Measurements from ENCODE around the gene ACVR1C. TPM values are rescaled to one million over a fixed set of nuclear protein-coding genes. Genes with fewer than 3 reads are reported as not detected.

ACVR1C gene
- total and polyA plus RNA-seq, 2 of the 8 experiments (the other 6 are each of a cell fraction or from before 2014, with no cell fraction given), result 0.21 to 0.52 TPM

DNA sequence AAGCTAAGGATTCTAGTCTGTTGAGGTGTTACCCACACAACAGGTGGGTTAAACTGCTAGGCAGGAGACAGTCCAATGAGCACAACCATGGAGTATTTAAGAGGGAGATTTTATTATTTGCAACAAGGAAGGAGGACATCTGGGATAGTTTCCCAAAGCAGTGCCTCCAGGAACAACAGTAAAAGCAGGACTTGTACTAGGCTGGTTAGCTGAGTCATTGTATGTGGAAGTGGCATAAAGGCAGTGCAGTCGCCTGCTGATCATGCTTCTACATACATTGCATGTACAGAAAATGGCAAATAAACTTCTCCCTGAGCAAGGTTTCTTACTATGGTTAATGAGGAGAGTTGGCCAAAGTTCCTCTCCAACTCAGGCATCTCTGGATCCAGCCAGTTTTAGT, 138.7 kb downstream of the ACVR1C start (continued):
- TF ChIP-seq, protein P1, sequence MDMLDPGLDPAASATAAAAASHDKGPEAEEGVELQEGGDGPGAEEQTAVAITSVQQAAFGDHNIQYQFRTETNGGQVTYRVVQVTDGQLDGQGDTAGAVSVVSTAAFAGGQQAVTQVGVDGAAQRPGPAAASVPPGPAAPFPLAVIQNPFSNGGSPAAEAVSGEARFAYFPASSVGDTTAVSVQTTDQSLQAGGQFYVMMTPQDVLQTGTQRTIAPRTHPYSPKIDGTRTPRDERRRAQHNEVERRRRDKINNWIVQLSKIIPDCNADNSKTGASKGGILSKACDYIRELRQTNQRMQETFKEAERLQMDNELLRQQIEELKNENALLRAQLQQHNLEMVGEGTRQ (IDR thresholded peaks at IDR 0.05; ENCODE audit: low read length), result no peak
- no peak for TF ChIP-seq TBP (IDR thresholded peaks at IDR 0.05; ENCODE audit: low read depth, low read length)
- TF ChIP-seq SIX5 (IDR thresholded peaks at IDR 0.05; ENCODE audit: low read depth, low read length), result no peak
- TF ChIP-seq NANOG (IDR thresholded peaks at IDR 0.05; ENCODE audit: insufficient read depth, low read depth, low read length, poor library complexity, severe bottlenecking), result no peak

Data from H1 (cell line).